ENCODE measurements around the gene COL18A1.

GRCh38 chr21:45536301-45537081 is 131.5 kb downstream of the COL18A1 start:
- TF ChIP-seq POLR2A (IDR thresholded peaks at IDR 0.05; ENCODE audit: low read length) (no peak), CTCF (IDR thresholded peaks at IDR 0.05) (no peak), MAX (IDR thresholded peaks at IDR 0.05) (no peak)

All from A549 (cell line).